ENCODE data around the gene APH1B.

DNA sequence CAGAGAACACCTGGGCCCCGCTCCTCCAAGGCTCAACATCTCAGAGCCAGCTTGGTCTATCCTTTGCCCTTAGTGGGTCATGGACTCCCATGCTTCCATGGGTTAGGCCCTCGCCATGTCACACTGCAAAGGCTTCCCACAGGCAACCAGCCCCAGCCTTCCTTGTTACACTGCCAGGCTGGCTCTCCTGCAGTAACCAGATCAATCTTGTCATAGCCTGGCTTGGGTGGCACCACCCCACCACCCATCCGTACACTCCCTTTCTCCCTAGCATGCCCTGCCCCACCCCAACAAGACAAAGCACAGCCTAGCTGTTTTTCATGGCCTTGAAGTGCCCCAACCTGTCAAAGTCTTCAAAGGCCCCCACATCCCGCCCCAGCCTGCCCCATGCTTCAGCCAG lies 73.8 kb downstream of the APH1B start:
- TF ChIP-seq, protein P1, sequence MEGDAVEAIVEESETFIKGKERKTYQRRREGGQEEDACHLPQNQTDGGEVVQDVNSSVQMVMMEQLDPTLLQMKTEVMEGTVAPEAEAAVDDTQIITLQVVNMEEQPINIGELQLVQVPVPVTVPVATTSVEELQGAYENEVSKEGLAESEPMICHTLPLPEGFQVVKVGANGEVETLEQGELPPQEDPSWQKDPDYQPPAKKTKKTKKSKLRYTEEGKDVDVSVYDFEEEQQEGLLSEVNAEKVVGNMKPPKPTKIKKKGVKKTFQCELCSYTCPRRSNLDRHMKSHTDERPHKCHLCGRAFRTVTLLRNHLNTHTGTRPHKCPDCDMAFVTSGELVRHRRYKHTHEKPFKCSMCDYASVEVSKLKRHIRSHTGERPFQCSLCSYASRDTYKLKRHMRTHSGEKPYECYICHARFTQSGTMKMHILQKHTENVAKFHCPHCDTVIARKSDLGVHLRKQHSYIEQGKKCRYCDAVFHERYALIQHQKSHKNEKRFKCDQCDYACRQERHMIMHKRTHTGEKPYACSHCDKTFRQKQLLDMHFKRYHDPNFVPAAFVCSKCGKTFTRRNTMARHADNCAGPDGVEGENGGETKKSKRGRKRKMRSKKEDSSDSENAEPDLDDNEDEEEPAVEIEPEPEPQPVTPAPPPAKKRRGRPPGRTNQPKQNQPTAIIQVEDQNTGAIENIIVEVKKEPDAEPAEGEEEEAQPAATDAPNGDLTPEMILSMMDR (IDR thresholded peaks at IDR 0.05), result no peak
- no peak for TF ChIP-seq POLR2A (IDR thresholded peaks at IDR 0.05)

Data from uterus (tissue), 2 donors.